Measurements from ENCODE around the gene CPPED1.

The CPPED1 gene

DNA sequence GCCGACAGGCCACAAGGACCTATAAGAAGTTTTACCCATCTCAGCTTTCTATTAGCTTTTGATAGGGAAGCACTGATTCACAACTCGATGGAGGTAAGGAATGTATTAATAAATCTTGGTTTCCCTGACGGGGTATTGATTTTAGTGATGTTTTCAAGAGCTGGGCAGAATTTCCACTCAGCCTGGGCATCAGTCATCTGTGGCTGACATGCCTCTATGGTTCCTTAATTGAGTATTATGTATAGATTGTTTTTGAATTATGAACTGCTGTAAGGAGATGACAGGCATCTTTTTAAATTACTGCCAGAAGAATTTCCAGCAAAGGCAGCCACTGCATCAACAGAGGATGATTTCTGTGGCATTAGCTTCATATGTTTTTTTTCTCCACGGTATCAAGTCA, 128.6 kb downstream of the CPPED1 start (continued):
- no peak for TF ChIP-seq ZBTB21 (tag by site-specific recombination; IDR thresholded peaks at IDR 0.05)
- TF ChIP-seq, protein P1, sequence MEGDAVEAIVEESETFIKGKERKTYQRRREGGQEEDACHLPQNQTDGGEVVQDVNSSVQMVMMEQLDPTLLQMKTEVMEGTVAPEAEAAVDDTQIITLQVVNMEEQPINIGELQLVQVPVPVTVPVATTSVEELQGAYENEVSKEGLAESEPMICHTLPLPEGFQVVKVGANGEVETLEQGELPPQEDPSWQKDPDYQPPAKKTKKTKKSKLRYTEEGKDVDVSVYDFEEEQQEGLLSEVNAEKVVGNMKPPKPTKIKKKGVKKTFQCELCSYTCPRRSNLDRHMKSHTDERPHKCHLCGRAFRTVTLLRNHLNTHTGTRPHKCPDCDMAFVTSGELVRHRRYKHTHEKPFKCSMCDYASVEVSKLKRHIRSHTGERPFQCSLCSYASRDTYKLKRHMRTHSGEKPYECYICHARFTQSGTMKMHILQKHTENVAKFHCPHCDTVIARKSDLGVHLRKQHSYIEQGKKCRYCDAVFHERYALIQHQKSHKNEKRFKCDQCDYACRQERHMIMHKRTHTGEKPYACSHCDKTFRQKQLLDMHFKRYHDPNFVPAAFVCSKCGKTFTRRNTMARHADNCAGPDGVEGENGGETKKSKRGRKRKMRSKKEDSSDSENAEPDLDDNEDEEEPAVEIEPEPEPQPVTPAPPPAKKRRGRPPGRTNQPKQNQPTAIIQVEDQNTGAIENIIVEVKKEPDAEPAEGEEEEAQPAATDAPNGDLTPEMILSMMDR (tag by site-specific recombination; IDR thresholded peaks at IDR 0.05), result no peak
- TF ChIP-seq ZNF645 (tag by site-specific recombination; IDR thresholded peaks at IDR 0.05), result no peak
- TF ChIP-seq KLF1 (tag by site-specific recombination; IDR thresholded peaks at IDR 0.05), result no peak

GRCh38 chr16:12674524-12674923, 129.2 kb downstream of the CPPED1 start:
- Histone ChIP-seq H3K9me3 (ENCODE audit: control insufficient read depth, insufficient read depth, low read depth, low read length) (no peaks in the 10 kb centered on the region), H3K4me3 (ENCODE audit: low read depth, low read length) (no peak overlapping the region), H3K4me1 (ENCODE audit: control insufficient read depth, insufficient read depth, low read length) (no peaks in the 10 kb centered on the region), H3K27ac (ENCODE audit: extremely low read depth, low read depth, low read length) (no peak overlapping the region), H3K36me3 (ENCODE audit: control insufficient read depth in 2 of 2, insufficient read depth in 1 of 2, low read length in 2 of 2) (no peaks in the 10 kb centered on the region)
- ChIA-PET POLR2A (no interaction called here), CTCF (no interaction called here)
- TF ChIP-seq RBAK (tag by site-specific recombination; IDR thresholded peaks at IDR 0.05), result no peak
- TF ChIP-seq ZNF324 (tag by site-specific recombination; IDR thresholded peaks at IDR 0.05), result no peak
- TF ChIP-seq ZBTB26 (tag by site-specific recombination; optimal IDR thresholded peaks at IDR 0.05), result no peak
- no peak for TF ChIP-seq ZNF19 (tag by site-specific recombination; IDR thresholded peaks at IDR 0.05; ENCODE audit: low read depth)
- TF ChIP-seq ZNF138 (tag by site-specific recombination; IDR thresholded peaks at IDR 0.05; ENCODE audit: borderline replicate concordance), result no peak
- no peak for TF ChIP-seq ZNF626 (tag by site-specific recombination; IDR thresholded peaks at IDR 0.05)
- no peak for TF ChIP-seq ZNF114 (tag by site-specific recombination; IDR thresholded peaks at IDR 0.05)
- TF ChIP-seq ZNF175 (tag by site-specific recombination; IDR thresholded peaks at IDR 0.05), result no peak
- TF ChIP-seq SCRT2 (tag by site-specific recombination; IDR thresholded peaks at IDR 0.05), result no peak

- Histone ChIP-seq H3K36me3 (ENCODE audit: control insufficient read depth in 2 of 2, insufficient read depth in 1 of 2, low read length in 2 of 2) (no peaks in the 10 kb centered on the region), H3K4me3 (ENCODE audit: low read depth, low read length) (no peak overlapping the region), H3K9me3 (ENCODE audit: control insufficient read depth, insufficient read depth, low read depth, low read length) (no peaks in the 10 kb centered on the region), H3K27ac (ENCODE audit: extremely low read depth, low read depth, low read length) (no peak overlapping the region), H3K4me1 (ENCODE audit: control insufficient read depth, insufficient read depth, low read length) (no peaks in the 10 kb centered on the region)
- ChIA-PET POLR2A (no interaction called here), CTCF (no interaction called here)
- TF ChIP-seq ZNF350 (tag by site-specific recombination; IDR thresholded peaks at IDR 0.05) (no peak), REST (tag by site-specific recombination; IDR thresholded peaks at IDR 0.05) (no peak), ZBTB21 (tag by site-specific recombination; IDR thresholded peaks at IDR 0.05) (no peak), ZNF549 (tag by site-specific recombination; IDR thresholded peaks at IDR 0.05) (no peak), EGR2 (tag by site-specific recombination; IDR thresholded peaks at IDR 0.05; ENCODE audit: low read depth) (no peak), KLF1 (tag by site-specific recombination; IDR thresholded peaks at IDR 0.05) (no peak), WT1 (tag by site-specific recombination; IDR thresholded peaks at IDR 0.05) (no peak), KLF10 (tag by site-specific recombination; IDR thresholded peaks at IDR 0.05) (no peak)
These were observed 129.6 kb downstream of the CPPED1 start for GRCh38 chr16:12674071-12674470.
